ENCODE data around the gene GMIP. TPM values are rescaled to one million over a fixed set of nuclear protein-coding genes. Genes with fewer than 3 reads are reported as not detected.

Gene GMIP
- total and polyA plus RNA-seq, 2 of the 13 experiments (the other 11 are each of a cell fraction or from before 2014, with no cell fraction given) = 1.5 to 1.8 TPM

GRCh38 chr19:19663256-19664120 is 20.0 kb upstream of the GMIP start, which contains the start of gene ATP13A1 (continued):
- TF ChIP-seq KIAA2018 (CRISPR knock-in tag; IDR thresholded peaks at IDR 0.05; ENCODE audit: borderline replicate concordance) (no peak), RFX3 (CRISPR knock-in tag; IDR thresholded peaks at IDR 0.05) (no peak; the same call in 1 of the 2 replicates), ZMAT5 (CRISPR knock-in tag; IDR thresholded peaks at IDR 0.05; ENCODE audit: borderline replicate concordance, low read depth) (no peak), EZH2 (conservative IDR thresholded peaks at IDR 0.05; ENCODE audit: low read depth, low read length) (no peak), CREB3 (CRISPR knock-in tag; IDR thresholded peaks at IDR 0.05) (peak; percentile 77; the same call in 1 of the 2 replicates), ZNF460 (CRISPR knock-in tag; IDR thresholded peaks at IDR 0.05; ENCODE audit: borderline replicate concordance) (no peak), TSC22D2 (CRISPR knock-in tag; IDR thresholded peaks at IDR 0.05; ENCODE audit: borderline replicate concordance) (no peak), RBM39 (IDR thresholded peaks at IDR 0.05; ENCODE audit: low read depth, low read length, poor library complexity, severe bottlenecking) (peak; percentile 36), ZNF766 (CRISPR knock-in tag; IDR thresholded peaks at IDR 0.05; ENCODE audit: borderline replicate concordance) (0 out of 2 replicates have a peak, but pooled peaks have one; percentile 59), ZNF432 (CRISPR knock-in tag; IDR thresholded peaks at IDR 0.05; ENCODE audit: borderline replicate concordance) (no peak), PLSCR1 (CRISPR knock-in tag; IDR thresholded peaks at IDR 0.05; ENCODE audit: borderline replicate concordance) (no peak), KLF15 (CRISPR knock-in tag; IDR thresholded peaks at IDR 0.05; ENCODE audit: borderline replicate concordance) (no peak), ZNF543 (CRISPR knock-in tag; IDR thresholded peaks at IDR 0.05) (no peak), IRX3 (CRISPR knock-in tag; IDR thresholded peaks at IDR 0.05; ENCODE audit: borderline replicate concordance, low read depth) (peak; percentile 85; the same call in 1 of the 2 replicates), ZBTB44 (CRISPR knock-in tag; IDR thresholded peaks at IDR 0.05) (no peak; the same call in 1 of the 2 replicates)

Measured in HepG2 (cell line).